C4-2B (cell line): ENCODE data around the gene CEP295NL.
"Not testable (repeated sequence)": the region's sequence is repeated elsewhere in the genome, so short reads cannot be mapped to it uniquely, and the experiment has no call there.

ENCODE experiments used
- H3K27ac ChIP-seq: fragments of 450-650 bp; 2 replicates; pipeline ENCODE4 v1.5.1; 2017
- ZFX ChIP-seq: fragments of 450-650 bp; IDR thresholded peaks from 2 replicates; pipeline ENCODE4 v1.6.1; 2017
- TF ChIP-seq, protein P1 (sequence below): fragments of 450-650 bp; conservative IDR thresholded peaks from 2 replicates; pipeline ENCODE4 v1.5.1; 2017; ENCODE audit warnings: mild to moderate bottlenecking

Gene CEP295NL

DNA sequence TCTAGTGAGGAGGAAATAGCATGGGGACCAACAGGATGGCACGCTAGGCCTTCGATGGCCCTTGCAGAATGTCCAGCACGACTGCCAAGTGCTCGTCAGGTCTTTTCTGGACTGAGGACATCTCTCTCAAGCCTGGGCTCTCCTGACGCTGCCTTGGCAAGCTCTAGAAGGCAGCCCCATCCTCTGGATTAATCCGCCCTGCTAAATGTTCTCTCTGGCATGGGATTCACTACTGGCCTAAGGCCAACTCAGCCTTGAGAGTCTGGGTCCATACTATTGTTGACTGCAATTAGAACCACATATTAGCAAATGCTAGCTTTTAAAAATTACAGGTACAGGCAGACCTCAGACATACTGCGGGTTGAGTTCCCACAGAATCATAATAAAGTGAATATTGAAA, 2.5 kb upstream of the CEP295NL start:
- no peak for TF ChIP-seq ZFX
- TF ChIP-seq, protein P1, sequence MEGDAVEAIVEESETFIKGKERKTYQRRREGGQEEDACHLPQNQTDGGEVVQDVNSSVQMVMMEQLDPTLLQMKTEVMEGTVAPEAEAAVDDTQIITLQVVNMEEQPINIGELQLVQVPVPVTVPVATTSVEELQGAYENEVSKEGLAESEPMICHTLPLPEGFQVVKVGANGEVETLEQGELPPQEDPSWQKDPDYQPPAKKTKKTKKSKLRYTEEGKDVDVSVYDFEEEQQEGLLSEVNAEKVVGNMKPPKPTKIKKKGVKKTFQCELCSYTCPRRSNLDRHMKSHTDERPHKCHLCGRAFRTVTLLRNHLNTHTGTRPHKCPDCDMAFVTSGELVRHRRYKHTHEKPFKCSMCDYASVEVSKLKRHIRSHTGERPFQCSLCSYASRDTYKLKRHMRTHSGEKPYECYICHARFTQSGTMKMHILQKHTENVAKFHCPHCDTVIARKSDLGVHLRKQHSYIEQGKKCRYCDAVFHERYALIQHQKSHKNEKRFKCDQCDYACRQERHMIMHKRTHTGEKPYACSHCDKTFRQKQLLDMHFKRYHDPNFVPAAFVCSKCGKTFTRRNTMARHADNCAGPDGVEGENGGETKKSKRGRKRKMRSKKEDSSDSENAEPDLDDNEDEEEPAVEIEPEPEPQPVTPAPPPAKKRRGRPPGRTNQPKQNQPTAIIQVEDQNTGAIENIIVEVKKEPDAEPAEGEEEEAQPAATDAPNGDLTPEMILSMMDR = no peak
- H3K27ac ChIP-seq = no peak overlapping the region

DNA sequence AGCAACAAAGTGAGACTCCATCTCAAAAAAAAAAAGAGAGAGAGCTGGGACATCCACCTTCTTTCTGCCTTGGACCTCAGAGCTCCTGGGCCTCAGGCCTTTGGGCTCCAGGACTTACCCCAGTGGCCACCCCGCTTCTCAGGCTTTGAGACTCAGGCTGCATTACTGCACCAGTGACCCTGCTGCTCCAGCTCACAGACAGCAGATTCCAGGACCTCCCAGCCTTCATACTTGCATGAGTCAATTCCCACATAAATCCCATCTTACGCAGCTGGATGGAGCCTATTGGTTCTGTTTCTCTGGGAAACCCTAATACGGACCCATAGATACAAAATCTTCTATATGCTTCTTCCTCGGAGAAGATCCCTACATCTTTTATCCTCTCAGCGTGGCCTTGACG, 2.1 kb upstream of the CEP295NL start:
- TF ChIP-seq, protein P1 = no peak
- no peak for TF ChIP-seq ZFX
- no peak overlapping the region for H3K27ac ChIP-seq

DNA sequence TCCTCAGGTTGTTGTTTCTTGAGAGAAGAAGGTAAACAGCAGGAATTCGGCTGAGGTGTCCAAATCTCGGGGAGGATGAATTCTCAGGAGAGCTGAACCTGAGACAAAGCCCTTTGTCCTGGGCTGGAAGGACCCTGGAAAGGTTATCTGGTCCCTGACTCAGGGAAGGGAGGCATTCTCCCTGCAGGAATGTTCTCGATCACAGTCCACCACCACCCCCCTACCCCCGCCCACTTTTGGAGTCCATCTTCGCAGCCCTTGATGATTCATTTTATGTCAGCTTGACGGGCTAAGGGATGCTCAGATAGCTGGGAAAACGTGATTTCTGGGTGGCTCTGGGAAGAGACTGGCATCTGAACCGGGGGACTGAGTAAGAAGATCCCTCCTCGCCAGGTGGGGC, 1.4 kb upstream of the CEP295NL start:
- TF ChIP-seq, protein P1 = no peak
- no peak for TF ChIP-seq ZFX
- no peak overlapping the region for H3K27ac ChIP-seq

DNA sequence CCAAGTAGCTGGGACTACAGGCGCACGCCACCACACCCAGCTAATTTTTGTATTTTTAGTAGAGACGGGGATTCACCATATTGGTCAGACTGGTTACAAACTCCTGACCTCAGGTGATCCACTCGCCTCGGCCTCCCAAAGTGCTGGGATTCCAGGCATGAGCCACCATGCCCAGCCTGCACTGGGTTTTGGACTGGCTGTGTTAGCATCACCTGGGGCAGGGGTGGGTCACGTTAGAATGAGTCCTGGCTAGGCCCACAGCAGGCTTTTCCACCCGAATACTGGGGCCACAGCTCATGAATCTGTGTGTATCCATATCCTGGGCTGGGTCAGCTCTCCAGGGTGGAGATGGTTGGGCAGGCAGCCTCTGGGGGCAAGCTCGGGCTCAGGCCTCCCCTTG, 770 bp downstream of the CEP295NL start:
- H3K27ac ChIP-seq = not testable (repeated sequence)

DNA sequence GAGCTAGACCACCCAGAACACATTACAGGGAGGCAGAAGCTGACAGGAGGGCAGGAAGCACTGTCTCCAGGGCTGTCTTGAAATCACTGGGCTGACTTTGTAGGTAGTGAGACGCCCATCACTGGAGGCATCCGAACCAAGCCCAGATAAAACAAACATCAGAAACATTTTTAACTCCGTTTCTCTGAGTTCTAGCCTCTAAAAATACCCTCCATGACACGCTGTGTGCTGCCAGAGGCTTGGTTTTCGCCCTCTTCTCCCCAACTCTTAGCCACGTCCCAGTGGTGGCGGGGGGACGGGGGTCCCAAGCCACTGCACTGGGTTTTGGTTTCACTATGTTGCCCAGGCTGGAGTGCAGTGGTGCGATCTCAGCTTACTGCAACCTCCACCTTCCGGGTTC, 1.2 kb downstream of the CEP295NL start:
- TF ChIP-seq ZFX = no peak
- TF ChIP-seq, protein P1 = no peak
- no peak overlapping the region for H3K27ac ChIP-seq

DNA sequence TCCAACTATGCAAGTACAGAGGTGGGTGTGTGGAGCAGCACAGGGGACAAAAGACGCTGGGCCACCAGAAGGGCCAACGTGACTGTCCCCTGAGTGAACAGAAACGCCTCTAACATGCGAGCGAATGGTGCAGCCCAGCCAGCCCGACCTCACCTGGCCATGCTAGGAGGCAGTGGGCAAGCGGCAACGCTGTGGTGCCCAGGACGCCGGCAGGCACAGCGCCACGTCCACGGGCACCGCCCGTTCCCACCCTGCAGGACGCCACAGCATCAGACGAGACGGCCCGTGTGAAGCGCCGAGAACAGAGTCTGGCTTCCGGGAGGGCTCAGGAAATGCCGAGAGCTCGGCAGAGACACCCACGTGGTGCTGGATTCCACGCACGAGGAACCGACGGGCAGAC, 2.2 kb downstream of the CEP295NL start:
- H3K27ac ChIP-seq = no peak overlapping the region
- TF ChIP-seq, protein P1 = no peak
- no peak for TF ChIP-seq ZFX

DNA sequence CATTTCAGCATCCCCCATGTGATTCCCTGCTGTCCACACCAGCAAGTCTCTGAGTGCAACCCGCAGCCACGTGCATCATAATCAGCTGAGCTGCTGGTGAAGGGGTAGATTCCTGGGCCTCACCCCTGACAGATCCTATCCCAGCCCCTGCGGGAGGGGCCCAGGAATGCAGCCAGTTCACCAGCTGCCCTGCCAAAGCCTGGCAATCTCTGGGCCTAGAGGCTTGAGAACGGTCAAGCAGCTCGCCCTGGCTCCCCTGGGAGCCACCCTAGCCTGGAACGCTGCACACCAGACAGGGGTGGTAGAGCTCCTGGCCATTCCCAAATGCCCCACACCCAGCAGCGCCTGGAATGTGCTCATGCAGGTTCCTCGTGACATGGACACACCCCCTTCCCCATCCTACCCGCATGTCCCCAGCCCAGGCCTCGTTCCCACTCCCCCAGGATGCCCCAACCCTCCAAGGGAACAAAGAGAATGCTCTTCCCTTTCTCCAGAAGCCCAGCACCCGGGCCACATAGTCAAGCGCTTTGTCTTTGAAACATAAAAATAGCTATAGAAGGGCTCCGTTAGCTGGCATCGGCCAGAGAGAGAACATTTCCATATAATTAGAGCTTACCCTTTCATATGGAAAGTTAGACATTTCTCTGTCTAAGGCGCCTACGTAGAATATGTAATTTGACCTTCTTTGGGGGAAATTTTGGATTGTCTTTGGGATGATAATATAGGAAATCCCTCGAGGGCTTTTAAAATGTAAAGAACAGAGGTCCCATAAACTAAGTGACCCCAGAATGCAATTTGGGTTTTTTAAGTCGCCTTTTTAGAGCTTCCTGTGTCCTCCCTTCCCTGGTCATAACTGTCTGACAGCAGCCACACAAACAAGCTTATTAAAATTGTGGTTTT, 3.4 kb downstream of the CEP295NL start:
- H3K27ac ChIP-seq = no peak overlapping the region
- TF ChIP-seq ZFX = no peak
- TF ChIP-seq, protein P1 = no peak

DNA sequence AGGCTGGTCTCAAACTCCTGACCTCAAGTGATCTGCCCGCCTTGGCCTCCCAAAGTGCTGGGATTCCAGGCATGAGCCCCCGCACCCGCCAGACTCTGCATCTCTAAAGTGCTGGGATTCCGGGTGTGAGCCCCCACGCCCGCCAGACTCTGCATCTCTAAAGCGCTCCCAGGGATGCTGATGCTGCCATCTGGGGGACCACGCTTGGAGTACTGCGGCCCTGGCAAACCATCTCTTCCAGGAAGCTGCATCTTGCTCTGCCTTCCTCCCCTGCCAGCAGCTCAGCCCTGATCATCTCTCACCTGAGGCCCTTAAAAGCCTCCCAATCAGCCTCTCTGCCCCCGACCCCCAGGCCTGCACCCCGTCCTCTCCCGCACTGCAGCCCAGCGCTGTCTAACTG, 4.1 kb downstream of the CEP295NL start:
- no peak overlapping the region for H3K27ac ChIP-seq
- TF ChIP-seq ZFX = no peak
- TF ChIP-seq, protein P1 = no peak
